D721Med (cell line): ENCODE measurements around the gene MAP1LC3B.
A peak's percentile ranks its signal among the peaks of the same experiment; 100 is the strongest.

Experiments
- DNase-seq: peaks from one replicate; pipeline ENCODE4 v3.0.0; 2011; ENCODE audit warnings: low spot score; ENCODE audit not compliant: insufficient read length
- FAIRE-seq: peaks from 2 replicates; lab custom pipeline; 2011; peaks lifted over from hg19 to GRCh38; lab: Jason Lieb, UNC
- TF ChIP-seq, protein P1 (sequence below): IDR thresholded peaks from 2 replicates; pipeline ENCODE4 v1.5.1; 2012; ENCODE audit warnings: mild to moderate bottlenecking, control low read depth; ENCODE audit not compliant: insufficient read depth; ENCODE audit errors: missing control alignments

The MAP1LC3B gene

DNA sequence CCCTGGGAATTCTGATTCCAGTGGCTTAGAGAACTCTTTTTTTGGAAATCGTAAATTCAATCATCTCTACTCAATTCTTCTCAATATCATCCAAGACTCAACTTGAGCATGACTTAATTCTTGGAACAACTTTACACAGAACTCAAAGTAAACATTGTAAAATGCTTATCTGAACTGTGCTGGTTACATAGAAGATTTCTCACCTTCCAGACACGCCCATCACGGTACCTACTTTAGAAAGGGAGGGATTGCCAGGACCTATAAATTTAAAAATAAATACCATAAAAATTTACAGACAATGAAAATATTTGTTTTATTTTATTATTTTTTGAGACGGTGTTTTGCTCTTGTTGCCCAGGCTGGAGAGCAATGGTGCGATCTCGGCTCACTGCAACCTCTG, 26.5 kb downstream of the MAP1LC3B start:
- DNase-seq: no peak
- TF ChIP-seq, protein P1, sequence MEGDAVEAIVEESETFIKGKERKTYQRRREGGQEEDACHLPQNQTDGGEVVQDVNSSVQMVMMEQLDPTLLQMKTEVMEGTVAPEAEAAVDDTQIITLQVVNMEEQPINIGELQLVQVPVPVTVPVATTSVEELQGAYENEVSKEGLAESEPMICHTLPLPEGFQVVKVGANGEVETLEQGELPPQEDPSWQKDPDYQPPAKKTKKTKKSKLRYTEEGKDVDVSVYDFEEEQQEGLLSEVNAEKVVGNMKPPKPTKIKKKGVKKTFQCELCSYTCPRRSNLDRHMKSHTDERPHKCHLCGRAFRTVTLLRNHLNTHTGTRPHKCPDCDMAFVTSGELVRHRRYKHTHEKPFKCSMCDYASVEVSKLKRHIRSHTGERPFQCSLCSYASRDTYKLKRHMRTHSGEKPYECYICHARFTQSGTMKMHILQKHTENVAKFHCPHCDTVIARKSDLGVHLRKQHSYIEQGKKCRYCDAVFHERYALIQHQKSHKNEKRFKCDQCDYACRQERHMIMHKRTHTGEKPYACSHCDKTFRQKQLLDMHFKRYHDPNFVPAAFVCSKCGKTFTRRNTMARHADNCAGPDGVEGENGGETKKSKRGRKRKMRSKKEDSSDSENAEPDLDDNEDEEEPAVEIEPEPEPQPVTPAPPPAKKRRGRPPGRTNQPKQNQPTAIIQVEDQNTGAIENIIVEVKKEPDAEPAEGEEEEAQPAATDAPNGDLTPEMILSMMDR: no peak
- FAIRE-seq: no peak

DNA sequence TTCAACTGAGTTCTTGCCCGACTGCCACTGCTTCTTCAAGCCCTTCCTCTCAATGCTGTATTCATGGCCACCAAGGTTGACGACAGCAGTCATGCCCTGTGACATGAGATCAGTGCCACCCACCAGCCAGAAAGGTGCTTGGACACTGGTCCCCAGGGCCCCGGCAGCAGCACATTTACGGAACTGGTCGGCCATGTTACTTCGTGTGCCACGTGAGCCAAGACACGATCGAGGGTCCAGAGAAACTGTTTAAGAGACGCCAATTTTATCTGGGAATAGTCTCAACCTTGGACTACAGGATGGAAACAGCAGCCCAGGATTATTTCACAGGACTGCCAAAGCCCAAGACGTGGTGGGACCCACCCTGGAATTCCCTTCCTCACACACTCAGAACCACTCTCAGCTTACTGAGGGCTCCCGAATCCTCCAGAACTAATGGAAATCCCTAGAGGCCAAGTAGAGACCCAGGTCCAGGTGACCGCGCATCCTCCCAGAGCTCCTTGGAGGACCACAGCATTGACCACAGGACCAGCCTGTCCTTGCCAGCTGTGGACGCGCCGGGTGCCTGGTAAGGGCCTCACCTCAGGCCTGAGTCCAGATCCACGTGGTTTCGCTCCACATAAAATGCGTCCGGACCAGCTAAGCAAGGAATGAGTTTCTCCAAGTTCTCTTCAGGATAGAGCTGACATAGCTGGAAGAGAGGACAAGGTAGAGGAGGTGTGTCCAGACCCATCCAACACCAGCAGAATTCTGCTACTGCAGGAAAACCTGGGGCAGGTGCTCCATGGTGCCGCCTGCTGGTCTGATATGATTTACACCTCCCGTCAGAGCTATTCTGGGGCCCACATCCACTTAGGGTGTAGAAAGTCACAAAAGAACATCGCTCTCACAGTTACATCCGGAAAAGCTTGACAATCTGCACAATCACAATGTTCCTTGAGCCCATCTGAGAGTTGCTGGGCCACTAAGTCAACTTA, 28.2 kb downstream of the MAP1LC3B start:
- no peak for DNase-seq
- TF ChIP-seq, protein P1: peak; percentile 3
- FAIRE-seq: no peak

DNA sequence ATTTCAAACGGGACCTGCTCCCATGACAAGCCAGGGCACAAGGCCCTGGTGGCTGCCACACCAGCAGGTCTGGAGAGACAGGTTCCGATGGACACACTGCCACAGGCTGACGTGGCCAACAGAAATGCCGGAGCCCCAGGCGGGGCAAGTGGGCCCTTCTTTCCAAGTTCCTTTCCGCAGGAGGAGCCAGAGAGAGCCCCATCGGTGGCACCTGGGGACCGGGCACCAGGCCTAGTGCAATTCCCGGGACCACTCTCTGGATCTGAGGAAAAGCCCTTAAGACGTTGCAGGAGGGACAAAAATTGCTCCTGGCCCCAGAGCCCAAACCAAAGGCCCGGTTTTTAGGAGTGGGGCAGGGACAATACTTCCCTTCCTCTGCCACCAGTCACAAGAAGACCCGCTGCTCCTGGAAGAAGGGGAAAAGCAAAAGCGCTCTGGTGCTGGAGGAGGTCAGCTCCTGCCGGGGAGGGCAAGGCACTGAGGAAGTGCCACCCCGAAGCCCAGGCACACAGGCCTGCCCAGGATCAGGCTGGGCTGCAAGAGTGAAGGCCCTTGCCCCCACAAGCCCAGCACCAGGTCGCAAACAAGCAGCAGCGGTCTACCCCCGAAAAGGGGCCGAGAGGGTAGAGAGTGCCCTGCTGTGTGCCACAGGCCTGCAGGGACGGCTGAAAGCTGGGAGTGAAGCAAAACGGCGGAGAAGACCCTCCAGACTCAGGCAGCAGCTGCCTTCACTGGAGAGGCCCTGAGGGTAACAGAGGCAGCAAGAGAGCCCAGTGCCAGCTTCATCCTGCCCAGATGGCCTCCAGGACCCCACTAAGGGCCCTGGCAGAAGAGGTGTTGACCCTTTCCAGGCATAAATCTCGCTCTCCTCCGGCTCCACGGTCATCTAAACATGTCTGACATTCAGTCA, 29.1 kb downstream of the MAP1LC3B start:
- FAIRE-seq: no peak
- TF ChIP-seq, protein P1: no peak
- no peak for DNase-seq

DNA sequence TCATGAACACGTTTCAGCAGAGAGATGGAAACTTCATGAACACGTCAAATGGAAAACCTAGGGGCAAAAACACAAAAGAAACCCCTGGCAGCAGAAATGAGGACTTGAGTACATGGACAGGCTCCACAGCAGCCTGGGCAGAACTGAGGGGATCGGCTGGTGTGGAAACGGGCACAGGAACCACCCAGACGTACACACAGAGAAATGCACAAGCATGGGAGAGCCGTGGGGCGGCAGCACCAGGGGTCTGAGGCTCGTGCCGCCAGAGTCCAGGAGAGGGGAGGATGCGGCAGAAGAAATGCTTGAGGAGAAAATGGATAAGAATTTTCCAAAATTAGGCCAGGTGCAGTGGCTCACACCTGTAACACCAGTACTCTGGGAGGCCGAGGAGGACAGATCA, 30.0 kb downstream of the MAP1LC3B start:
- no peak for FAIRE-seq
- TF ChIP-seq, protein P1: no peak
- DNase-seq: no peak

DNA sequence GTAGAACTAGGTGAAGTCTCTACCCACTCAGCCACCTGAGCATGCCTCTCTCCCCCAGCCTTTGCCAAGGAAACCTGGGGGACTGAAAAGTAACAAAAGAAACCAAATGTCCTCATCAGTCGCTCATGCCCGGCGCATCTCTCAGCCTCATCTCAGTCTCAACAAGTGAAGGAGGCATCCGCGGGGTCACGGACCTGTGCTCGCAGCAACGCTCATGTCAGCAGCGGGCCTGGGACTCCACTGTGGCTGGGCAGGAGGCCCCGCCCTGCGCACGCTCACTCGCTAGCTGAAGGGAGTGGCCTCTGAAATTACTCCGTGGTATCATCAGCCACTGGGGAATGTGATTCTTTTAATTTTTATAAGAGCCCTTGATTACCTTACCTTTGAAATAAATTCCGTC, 31.3 kb downstream of the MAP1LC3B start:
- no peak for DNase-seq
- TF ChIP-seq, protein P1: no peak
- FAIRE-seq: no peak

DNA sequence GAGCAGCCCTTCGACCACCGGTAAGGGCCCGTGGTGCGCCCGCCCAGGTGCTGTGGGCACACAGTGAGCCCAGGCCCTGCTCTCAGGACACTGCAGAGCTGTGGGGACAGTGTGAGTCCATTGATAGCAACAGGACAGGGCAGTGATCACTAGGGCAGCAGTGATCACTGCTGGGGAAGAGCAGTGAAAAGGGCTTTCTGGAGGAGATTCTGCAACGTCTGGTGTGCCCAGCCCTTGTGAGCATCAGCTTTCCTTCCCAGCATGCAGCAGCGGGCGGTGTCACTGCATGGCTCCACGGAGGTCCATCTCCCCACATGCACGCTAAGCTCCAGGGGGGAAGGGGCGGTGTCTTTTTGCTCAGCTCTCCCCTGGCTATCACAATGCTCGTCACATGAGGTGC, 32.1 kb downstream of the MAP1LC3B start:
- DNase-seq (no peak), FAIRE-seq (no peak)
- TF ChIP-seq, protein P1: no peak
